ENCODE measurements around the gene TM9SF3.

Gene TM9SF3

DNA sequence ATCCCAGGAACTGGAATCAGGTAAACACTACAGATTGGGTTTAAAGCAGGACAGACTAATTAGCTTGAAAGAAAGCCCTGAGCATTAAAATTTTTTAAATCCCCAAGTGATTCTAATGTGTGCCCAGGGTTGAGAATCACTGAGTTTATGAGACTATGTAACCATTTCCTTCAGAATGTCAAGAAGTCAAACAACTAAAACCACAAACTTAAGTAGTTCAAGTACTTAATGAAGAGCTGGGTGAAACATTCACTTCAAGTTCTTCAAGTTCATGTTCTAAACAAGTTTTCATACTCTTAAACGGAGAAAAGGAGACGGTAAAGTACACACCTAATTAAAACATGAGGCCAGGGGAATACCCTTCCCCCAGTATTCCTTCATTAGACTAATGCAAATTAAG, 44.9 kb downstream of the TM9SF3 start:
- Mint-ChIP-seq H3K36me3 (ENCODE audit: insufficient read depth) (peaks cover 65% of the 10 kb centered on the region), H3K4me1 (peaks cover 28% of the 10 kb centered on the region), H3K27ac (ENCODE audit: low read depth) (no peak overlapping the region), H3K9me3 (no peaks in the 10 kb centered on the region), H3K4me3 (no peak overlapping the region), H3K27me3 (no peaks in the 10 kb centered on the region)
- no peak for ATAC-seq (replicated peaks; ENCODE audit: extremely low read depth, poor library complexity, severe bottlenecking)
- no peak for DNase-seq (ENCODE audit: low spot score in 2 of 2)

DNA sequence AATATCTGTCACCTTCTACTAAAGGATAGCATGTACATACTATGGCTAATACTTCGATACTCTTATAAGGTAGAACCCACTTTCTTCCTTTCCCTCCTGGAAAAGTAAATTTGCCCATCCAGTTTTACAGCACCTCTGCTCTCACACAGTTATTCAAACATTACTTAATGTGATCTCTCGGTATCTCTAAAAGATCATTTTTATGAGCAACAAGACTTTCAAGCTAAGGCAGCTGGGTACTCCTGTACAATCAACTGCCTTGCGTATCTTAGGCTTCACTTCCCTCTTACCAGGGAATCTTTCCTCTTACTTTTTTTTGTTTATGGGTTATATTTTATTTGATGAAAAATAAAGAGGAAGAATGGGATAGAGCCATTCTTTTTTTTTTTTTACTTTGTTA, 46.6 kb downstream of the TM9SF3 start:
- Mint-ChIP-seq H3K36me3 (ENCODE audit: insufficient read depth) (peaks cover 55% of the 10 kb centered on the region), H3K4me1 (peaks cover 24% of the 10 kb centered on the region), H3K4me3 (no peak overlapping the region), H3K27me3 (no peaks in the 10 kb centered on the region), H3K27ac (ENCODE audit: low read depth) (no peak overlapping the region), H3K9me3 (no peaks in the 10 kb centered on the region)
- no peak for DNase-seq (ENCODE audit: low spot score in 2 of 2)
- ATAC-seq (replicated peaks; ENCODE audit: extremely low read depth, poor library complexity, severe bottlenecking), result no peak

DNA sequence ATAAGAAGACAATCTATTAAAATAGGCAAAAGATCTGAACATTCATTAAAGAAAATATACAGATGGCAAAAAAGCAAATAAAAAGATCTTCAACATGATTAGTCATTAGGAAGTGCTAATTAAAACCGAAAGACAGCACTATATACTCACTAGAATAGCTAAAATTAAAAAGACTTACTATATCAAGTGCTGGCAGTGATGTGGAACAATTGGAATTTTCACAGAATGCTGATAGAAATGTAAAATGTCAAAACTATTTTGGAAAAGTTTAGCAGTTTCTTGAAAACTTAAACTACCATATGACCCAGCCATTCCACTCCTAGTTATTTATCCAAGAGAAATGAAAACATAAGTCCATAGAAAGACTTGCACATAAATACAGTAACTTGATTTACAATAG, 48.1 kb downstream of the TM9SF3 start:
- Mint-ChIP-seq H3K4me3 (no peak overlapping the region), H3K27ac (ENCODE audit: low read depth) (no peak overlapping the region), H3K9me3 (no peaks in the 10 kb centered on the region), H3K27me3 (no peaks in the 10 kb centered on the region), H3K36me3 (ENCODE audit: insufficient read depth) (peaks cover 45% of the 10 kb centered on the region), H3K4me1 (peaks cover 24% of the 10 kb centered on the region)
- ATAC-seq (replicated peaks; ENCODE audit: extremely low read depth, poor library complexity, severe bottlenecking), result no peak
- DNase-seq (ENCODE audit: low spot score in 2 of 2), result no peak

DNA sequence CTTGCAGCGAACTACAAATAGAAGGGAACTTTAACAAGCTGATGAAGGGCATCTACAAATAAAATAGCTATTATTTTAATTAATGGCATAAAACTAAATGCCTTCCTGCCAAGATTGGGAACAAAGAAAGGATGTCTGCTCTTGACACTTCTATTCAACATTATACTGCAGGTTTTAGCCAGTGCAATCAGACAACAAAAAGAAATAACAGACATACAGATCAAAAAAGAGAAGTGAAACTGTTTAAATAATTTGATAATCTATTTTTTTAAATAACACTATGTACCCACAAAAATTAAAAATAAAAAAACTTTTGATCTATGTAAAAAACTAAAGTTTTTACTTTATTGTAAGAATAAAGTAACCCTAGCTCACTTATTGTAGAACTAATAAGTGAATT, 50.7 kb downstream of the TM9SF3 start:
- peaks cover 20% of the 10 kb centered on the region for H3K4me1 Mint-ChIP-seq
- peak overlapping the region; percentile 10 for H3K27ac Mint-ChIP-seq (ENCODE audit: low read depth)
- peaks cover 37% of the 10 kb centered on the region for H3K36me3 Mint-ChIP-seq (ENCODE audit: insufficient read depth)
- no peaks in the 10 kb centered on the region for H3K9me3 Mint-ChIP-seq
- H3K27me3 Mint-ChIP-seq, result no peaks in the 10 kb centered on the region
- no peak overlapping the region for H3K4me3 Mint-ChIP-seq
- DNase-seq (ENCODE audit: low spot score in 2 of 2) (no peak), ATAC-seq (replicated peaks; ENCODE audit: extremely low read depth, poor library complexity, severe bottlenecking) (no peak)

DNA sequence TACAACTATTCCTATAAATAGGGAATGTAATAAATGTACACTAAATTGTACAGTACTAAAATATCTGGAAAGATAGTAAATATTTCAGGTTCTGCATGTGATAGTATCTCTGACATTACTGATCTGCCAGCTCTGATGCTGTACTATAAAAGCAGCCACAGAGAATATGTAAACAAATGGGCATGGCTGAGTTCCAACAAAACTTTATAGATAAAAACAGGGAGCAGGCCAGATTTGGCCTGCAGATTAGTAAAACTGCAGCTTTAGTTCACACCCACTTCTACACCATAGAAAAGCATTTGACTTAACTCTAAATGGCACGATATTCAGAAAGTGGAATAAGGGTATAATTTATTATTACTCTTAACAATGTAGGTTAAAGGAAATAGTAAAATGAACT, 54.3 kb downstream of the TM9SF3 start:
- ATAC-seq (replicated peaks; ENCODE audit: extremely low read depth, poor library complexity, severe bottlenecking) (no peak), DNase-seq (ENCODE audit: low spot score in 2 of 2) (no peak)
- peaks cover 11% of the 10 kb centered on the region for H3K4me1 Mint-ChIP-seq
- H3K4me3 Mint-ChIP-seq, result no peak overlapping the region
- H3K36me3 Mint-ChIP-seq (ENCODE audit: insufficient read depth), result peaks cover 41% of the 10 kb centered on the region
- H3K27ac Mint-ChIP-seq (ENCODE audit: low read depth), result no peak overlapping the region
- H3K27me3 Mint-ChIP-seq, result no peaks in the 10 kb centered on the region
- no peaks in the 10 kb centered on the region for H3K9me3 Mint-ChIP-seq

DNA sequence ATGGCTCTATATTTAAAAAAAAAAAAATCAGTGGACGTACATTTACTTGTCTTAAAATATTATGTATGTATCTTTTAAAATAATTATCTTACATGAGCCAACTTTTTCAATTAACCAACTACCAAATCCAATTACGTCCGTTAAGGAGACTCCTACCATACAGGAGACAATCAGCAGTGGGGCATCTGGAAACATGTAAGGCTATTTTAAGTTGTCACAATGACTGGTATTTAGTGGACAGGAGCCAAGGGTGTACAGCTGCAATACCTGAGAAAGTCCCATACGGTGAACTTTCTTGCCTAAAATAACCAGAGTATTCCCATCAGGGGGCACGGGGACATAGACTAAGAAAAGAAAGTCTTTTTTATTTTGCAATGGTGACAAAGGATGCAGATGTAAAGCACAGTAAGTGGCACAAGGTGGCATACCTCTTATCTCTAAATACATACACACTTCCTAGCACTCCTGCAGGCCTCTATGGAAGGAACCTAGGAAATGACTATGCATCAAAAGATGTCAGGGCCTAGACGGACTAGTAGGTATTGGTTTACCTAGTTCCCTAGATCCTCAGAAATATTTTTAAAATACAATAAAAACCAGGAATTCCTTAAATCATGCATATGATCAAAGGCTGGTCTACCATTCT, 57.1 kb downstream of the TM9SF3 start:
- Mint-ChIP-seq H3K27me3 (no peaks in the 10 kb centered on the region), H3K27ac (ENCODE audit: low read depth) (no peak overlapping the region), H3K9me3 (no peaks in the 10 kb centered on the region), H3K4me1 (peaks cover 11% of the 10 kb centered on the region), H3K36me3 (ENCODE audit: insufficient read depth) (peaks cover 58% of the 10 kb centered on the region), H3K4me3 (no peak overlapping the region)
- DNase-seq (ENCODE audit: low spot score in 2 of 2) (no peak), ATAC-seq (replicated peaks; ENCODE audit: extremely low read depth, poor library complexity, severe bottlenecking) (no peak)

DNA sequence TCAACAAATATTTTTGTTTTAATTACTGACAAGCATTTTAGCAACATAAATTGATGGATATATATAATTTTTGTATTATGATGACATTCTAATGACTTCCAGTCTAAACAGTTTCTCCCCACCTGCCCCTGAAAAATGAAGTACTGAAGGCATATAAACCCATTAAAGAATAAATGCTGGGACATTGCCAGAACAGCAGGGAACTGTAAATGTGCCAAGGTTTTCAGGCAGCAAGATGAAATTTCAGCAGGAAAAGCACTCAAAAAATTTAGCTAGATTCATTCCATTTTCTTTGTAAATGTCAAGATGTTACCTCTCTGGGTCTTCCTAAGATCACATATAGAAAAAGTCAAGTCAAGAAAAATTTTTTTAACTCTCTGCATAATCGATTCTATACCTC, 62.1 kb downstream of the TM9SF3 start:
- H3K4me3 Mint-ChIP-seq, result no peak overlapping the region
- no peaks in the 10 kb centered on the region for H3K9me3 Mint-ChIP-seq
- H3K4me1 Mint-ChIP-seq, result peaks cover 5% of the 10 kb centered on the region
- no peak for DNase-seq (ENCODE audit: low spot score in 2 of 2)
- no peaks in the 10 kb centered on the region for H3K27me3 Mint-ChIP-seq
- peaks cover 62% of the 10 kb centered on the region for H3K36me3 Mint-ChIP-seq (ENCODE audit: insufficient read depth)
- H3K27ac Mint-ChIP-seq (ENCODE audit: low read depth), result no peak overlapping the region
- ATAC-seq (replicated peaks; ENCODE audit: extremely low read depth, poor library complexity, severe bottlenecking), result no peak

DNA sequence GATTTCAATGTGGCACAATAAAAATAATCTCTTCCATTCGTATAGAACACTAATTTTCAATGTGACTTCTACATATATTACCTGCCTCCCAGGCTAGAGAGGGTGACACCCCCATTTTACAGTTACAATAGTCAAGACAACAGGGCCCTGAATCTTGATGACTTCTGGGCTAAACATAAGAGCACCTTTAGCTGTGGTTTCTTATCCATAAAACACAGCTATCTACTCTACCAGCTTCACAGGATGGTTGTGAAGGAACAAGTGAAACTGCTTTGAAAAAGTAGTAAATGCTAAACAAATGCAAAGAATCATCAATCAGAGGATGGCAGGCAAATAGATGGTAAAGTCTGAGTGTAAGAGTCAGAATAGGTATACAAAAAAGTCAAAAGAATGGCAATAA, 69.5 kb downstream of the TM9SF3 start:
- no peak overlapping the region for H3K4me3 Mint-ChIP-seq
- DNase-seq (ENCODE audit: low spot score in 2 of 2), result no peak
- no peak for ATAC-seq (replicated peaks; ENCODE audit: extremely low read depth, poor library complexity, severe bottlenecking)
- H3K4me1 Mint-ChIP-seq, result peaks cover 22% of the 10 kb centered on the region
- peaks cover 21% of the 10 kb centered on the region for H3K27me3 Mint-ChIP-seq
- H3K9me3 Mint-ChIP-seq, result no peaks in the 10 kb centered on the region
- H3K36me3 Mint-ChIP-seq (ENCODE audit: insufficient read depth), result peaks cover 15% of the 10 kb centered on the region
- no peak overlapping the region for H3K27ac Mint-ChIP-seq (ENCODE audit: low read depth)

DNA sequence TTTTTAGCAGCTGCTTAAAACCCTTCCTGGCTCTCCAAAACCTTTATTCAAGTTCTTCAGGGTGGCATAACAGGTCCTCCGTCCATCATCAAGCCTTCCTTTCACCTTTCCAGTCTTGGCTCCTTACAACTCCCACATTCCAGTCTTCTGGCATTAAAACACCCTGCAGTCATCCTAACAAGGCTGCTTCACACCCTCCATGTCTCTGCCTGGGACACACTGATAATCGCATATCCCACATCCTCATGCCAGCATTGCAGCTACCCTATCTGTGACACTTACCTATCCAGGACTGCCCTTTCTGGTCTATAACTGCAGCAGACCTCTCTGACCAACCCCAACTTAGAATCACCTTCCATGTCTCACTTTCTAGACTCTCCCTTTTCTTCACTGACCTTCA, 70.5 kb downstream of the TM9SF3 start:
- ATAC-seq (replicated peaks; ENCODE audit: extremely low read depth, poor library complexity, severe bottlenecking), result no peak
- H3K27ac Mint-ChIP-seq (ENCODE audit: low read depth), result no peak overlapping the region
- H3K4me3 Mint-ChIP-seq, result no peak overlapping the region
- DNase-seq (ENCODE audit: low spot score in 2 of 2), result no peak
- peaks cover 27% of the 10 kb centered on the region for H3K4me1 Mint-ChIP-seq
- H3K27me3 Mint-ChIP-seq, result peaks cover 31% of the 10 kb centered on the region
- H3K9me3 Mint-ChIP-seq, result no peaks in the 10 kb centered on the region
- H3K36me3 Mint-ChIP-seq (ENCODE audit: insufficient read depth), result peaks cover 12% of the 10 kb centered on the region

DNA sequence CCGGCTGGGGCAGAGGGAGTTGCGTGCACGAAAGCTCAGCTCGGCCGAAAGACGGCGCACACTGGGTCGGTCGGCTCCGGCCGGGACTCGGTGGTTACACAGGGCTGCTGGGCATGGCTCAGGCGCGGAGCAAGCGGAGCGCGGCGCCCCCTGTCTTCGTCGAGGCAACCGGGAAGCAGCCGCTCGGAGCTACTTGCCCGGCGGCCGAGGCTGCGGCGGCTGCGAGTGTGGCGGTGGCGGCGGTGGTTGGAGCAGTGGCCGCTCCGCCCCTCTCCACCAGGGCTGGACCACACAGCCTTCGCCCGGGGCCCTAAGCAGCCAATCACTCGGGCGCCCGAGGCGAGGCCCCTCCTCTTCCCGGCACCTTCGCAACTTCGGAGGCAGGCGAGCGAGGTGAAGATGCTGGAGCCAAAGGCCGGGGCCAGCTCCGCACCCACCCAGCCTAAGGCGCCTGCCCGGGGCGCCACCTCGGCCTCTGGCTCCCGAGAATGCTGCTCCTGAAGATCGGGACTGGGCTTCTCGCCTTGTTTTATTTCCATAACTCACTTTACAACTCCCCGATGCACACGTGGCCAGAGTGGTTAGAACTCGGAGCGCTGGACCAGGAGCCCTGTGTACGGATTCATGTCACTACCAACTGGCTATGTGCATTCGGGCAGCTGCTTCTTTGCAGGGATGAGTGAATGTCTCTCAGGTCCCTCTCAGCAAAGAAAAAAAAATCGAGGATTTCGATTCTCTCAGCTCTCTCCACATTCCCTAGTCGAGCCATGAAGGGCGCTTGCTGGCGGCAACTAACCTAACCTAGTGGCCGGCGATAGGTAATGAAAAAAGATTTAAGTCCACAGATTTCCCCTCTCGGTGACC, 72.9 kb downstream of the TM9SF3 start, which contains the start of gene TLL2:
Gene TLL2 (minus strand): TSS at position 229 of the 864 bp plus-strand sequence. CDS start 241 bp downstream, outside the sequence.
- H3K4me1 Mint-ChIP-seq, result peaks cover 27% of the 10 kb centered on the region
- no peak for DNase-seq (ENCODE audit: low spot score in 2 of 2)
- H3K27me3 Mint-ChIP-seq, result peaks cover 32% of the 10 kb centered on the region
- H3K9me3 Mint-ChIP-seq, result no peaks in the 10 kb centered on the region
- peak; percentile 66 for ATAC-seq (replicated peaks; ENCODE audit: extremely low read depth, poor library complexity, severe bottlenecking)
- peak within 1 kb of the TSS; percentile 77 for H3K4me3 Mint-ChIP-seq
- H3K36me3 Mint-ChIP-seq (ENCODE audit: insufficient read depth), result peaks cover 3% of the 10 kb centered on the region
- no peak within 1 kb of the TSS for H3K27ac Mint-ChIP-seq (ENCODE audit: low read depth)

DNA sequence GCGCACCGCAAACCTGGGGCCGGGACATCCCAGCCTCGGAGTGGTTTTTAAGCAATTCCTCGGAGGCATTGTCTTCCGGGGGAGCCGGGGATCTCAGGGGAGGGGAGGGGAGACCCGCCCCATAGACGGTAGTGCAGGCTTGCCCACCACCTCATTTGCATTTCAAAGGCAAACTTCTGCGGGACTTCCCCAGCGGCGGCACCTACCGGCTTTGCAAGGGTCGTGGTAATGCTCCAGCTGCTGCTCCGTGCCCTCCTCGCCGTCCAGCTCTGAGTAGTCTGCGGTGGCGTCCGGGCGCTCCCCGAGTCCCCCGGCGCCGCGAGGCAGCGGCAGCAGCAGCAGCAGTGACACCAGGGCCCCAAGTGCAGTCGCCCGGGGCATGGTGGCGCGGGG, 73.5 kb downstream of the TM9SF3 start:
- H3K27ac Mint-ChIP-seq (ENCODE audit: low read depth), result no peak overlapping the region
- ATAC-seq (replicated peaks; ENCODE audit: extremely low read depth, poor library complexity, severe bottlenecking) (peak; percentile 40), DNase-seq (ENCODE audit: low spot score in 2 of 2) (no peak)
- peaks cover 3% of the 10 kb centered on the region for H3K36me3 Mint-ChIP-seq (ENCODE audit: insufficient read depth)
- H3K27me3 Mint-ChIP-seq, result peaks cover 32% of the 10 kb centered on the region
- peaks cover 27% of the 10 kb centered on the region for H3K4me1 Mint-ChIP-seq
- no peaks in the 10 kb centered on the region for H3K9me3 Mint-ChIP-seq
- H3K4me3 Mint-ChIP-seq, result peak overlapping the region; percentile 77

DNA sequence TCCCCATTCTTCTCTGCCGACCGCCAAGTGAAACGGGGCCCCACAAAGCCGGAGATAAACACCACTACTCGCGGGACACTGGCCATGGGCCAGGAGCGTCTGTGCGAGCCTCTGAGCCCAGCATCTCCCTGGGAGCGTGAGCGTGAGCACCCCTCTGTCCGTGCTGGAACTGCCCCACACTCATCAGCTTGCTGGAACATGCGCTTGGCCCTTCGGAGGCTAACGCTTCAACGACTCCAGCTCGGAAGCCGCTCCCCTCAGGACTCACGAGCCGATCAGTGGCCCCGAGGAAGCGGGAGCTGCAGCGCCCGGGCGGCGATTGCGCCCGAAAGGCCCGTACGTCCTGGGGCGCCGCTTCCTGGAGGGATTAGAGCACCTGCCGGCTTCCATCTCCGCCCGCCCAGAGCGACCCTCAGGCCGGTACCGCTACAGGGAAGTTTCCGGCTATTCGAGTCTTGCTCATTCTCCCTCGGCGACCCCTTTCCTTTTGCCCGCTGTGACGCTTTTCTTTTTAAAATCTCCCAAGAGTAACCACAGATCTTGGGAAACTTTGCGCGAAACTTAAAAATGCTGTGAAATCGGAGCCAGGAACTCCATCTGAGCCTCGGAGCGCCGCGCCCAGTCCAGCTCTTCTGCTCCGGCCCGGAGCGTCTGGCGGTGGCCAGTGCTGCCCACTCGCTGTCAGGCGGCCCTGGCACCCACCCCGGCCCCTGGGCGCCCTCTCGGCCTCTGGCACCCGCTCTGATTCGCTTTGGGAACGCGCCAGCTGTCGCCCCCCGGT, 74.1 kb downstream of the TM9SF3 start:
- ATAC-seq (replicated peaks; ENCODE audit: extremely low read depth, poor library complexity, severe bottlenecking), result no peak
- Mint-ChIP-seq H3K27me3 (peaks cover 32% of the 10 kb centered on the region), H3K36me3 (ENCODE audit: insufficient read depth) (peaks cover 3% of the 10 kb centered on the region), H3K9me3 (no peaks in the 10 kb centered on the region), H3K27ac (ENCODE audit: low read depth) (no peak overlapping the region), H3K4me3 (peak overlapping the region; percentile 77), H3K4me1 (peaks cover 27% of the 10 kb centered on the region)
- DNase-seq (ENCODE audit: low spot score in 2 of 2), result no peak

All from central memory CD8-positive, alpha-beta T cell (primary cell).